B cell (primary cell): ENCODE data around the gene PARP3. TPM values are rescaled to one million over a fixed set of nuclear protein-coding genes. Genes with fewer than 3 reads are reported as not detected.

Experiments used
- ATAC-seq: fragments of 200-7000 bp; cut with Tn5 transposase; one replicate; pipeline ENCODE4 v1.10.0; 2021; ENCODE audit warnings: low read depth, mild to moderate bottlenecking, moderate number of reproducible peaks, moderate library complexity
- CTCF ChIA-PET: fragments of 350-600 bp; sonication (Branson Sonifier 250); formaldehyde crosslinking; loops from one replicate; lab custom pipeline; 2021; ENCODE audit warnings: antibody characterized with exemption, inconsistent platforms; lab: Charles Lee
- POLR2A ChIA-PET: fragments of 350-600 bp; sonication (Branson Sonifier 250); formaldehyde crosslinking; loops from one replicate; lab custom pipeline; 2021; ENCODE audit warnings: antibody characterized with exemption; lab: Charles Lee
- DNase-seq: peaks from one replicate; pipeline ENCODE4 v3.0.0; 2013
- H2AFZ ChIP-seq: 2 replicates; pipeline ENCODE4 v1.6.1; 2012; ENCODE audit warnings: mild to moderate bottlenecking, low read depth, low read length; ENCODE audit not compliant: insufficient read depth, poor library complexity, severe bottlenecking
- H3K27ac ChIP-seq, 2 donors: 1 replicate in 1 of 2; 2 replicates in 1 of 2; pipeline ENCODE4 v1.5.1; 2012 to 2013; ENCODE audit warnings: low read length in 2 of 2, mild to moderate bottlenecking in 2 of 2, moderate library complexity in 1 of 2
- H3K27me3 ChIP-seq, 4 experiments: fragments of 200-600 bp in 1 of 4; sonication (generic) in 1 of 4; replicated peaks in 1 of 4; 1 replicate in 2 of 4; 2 replicates in 2 of 4; pipeline versions ENCODE4 v1.6.1 to v1.7.0; 2013 to 2016; ENCODE audit warnings: low read length in 3 of 4, mild to moderate bottlenecking in 2 of 4, mixed read lengths in 1 of 4, moderate library complexity in 1 of 4; ENCODE audit not compliant: insufficient read depth in 4 of 4, control insufficient read depth in 3 of 4; ENCODE audit errors: control extremely low read depth in 1 of 4
- H3K36me3 ChIP-seq, 2 experiments: replicated peaks in 1 of 2; 1 replicate in 1 of 2; 2 replicates in 1 of 2; pipeline versions ENCODE4 v1.6.1 to v1.7.1; 2013; ENCODE audit warnings: low read length in 1 of 2; ENCODE audit not compliant: insufficient read depth in 2 of 2, control insufficient read depth in 1 of 2; ENCODE audit errors: control extremely low read depth in 1 of 2, extremely low read depth in 1 of 2
- H3K4me1 ChIP-seq, 2 donors: fragments of 200-600 bp in 1 of 2; sonication (generic) in 1 of 2; 1 replicate in 1 of 2; 2 replicates in 1 of 2; pipeline versions ENCODE4 v1.5.1 to v1.6.1; 2013 to 2017; ENCODE audit warnings: low read length in 2 of 2; ENCODE audit not compliant: control insufficient read depth in 2 of 2, insufficient read depth in 2 of 2
- H3K4me2 ChIP-seq: replicated peaks from 2 replicates; pipeline ENCODE3; 2012; ENCODE audit warnings: mild to moderate bottlenecking, low read depth, low read length; ENCODE audit not compliant: poor library complexity, severe bottlenecking
- H3K4me3 ChIP-seq, 5 experiments: fragments of 200-600 bp in 1 of 5; sonication (generic) in 1 of 5; 1 replicate in 3 of 5; 2 replicates in 2 of 5; pipeline versions ENCODE4 v1.5.1 to v1.7.0; 2011 to 2016; ENCODE audit warnings: low read length in 4 of 5, mild to moderate bottlenecking in 4 of 5, low read depth in 2 of 5, control low read depth in 1 of 5, moderate library complexity in 1 of 5; ENCODE audit not compliant: insufficient read depth in 1 of 5; ENCODE audit errors: control extremely low read depth in 1 of 5, extremely low read depth in 1 of 5
- H3K79me2 ChIP-seq: fragments of 200-600 bp; sonication (generic); one replicate; pipeline ENCODE4 v1.6.0; 2016; ENCODE audit warnings: low read length; ENCODE audit not compliant: control insufficient read depth, insufficient read depth
- H3K9ac ChIP-seq: fragments of 200-600 bp; sonication (generic); 2 replicates; pipeline ENCODE4 v1.6.1; 2017; ENCODE audit warnings: mild to moderate bottlenecking, low read length, moderate library complexity
- H3K9me3 ChIP-seq, 3 donors: one replicate each; pipeline versions ENCODE4 v1.6.1 to v1.7.1; 2013; ENCODE audit warnings: low read length in 2 of 3; ENCODE audit not compliant: control insufficient read depth in 2 of 3, insufficient read depth in 1 of 3; ENCODE audit errors: control extremely low read depth in 1 of 3
- H4K20me1 ChIP-seq: 2 replicates; pipeline ENCODE4 v1.6.0; 2012; ENCODE audit warnings: mild to moderate bottlenecking, low read length; ENCODE audit not compliant: insufficient read depth, control insufficient read depth, poor library complexity, severe bottlenecking
- H3K27ac Mint-ChIP-seq: one replicate; pipeline ENCODE4 v1.8.0; 2021; ENCODE audit warnings: mixed read lengths
- H3K27me3 Mint-ChIP-seq: one replicate; pipeline ENCODE4 v1.8.0; 2021; ENCODE audit warnings: mixed read lengths
- H3K4me1 Mint-ChIP-seq: one replicate; pipeline ENCODE4 v1.8.0; 2021; ENCODE audit warnings: mixed read lengths
- H3K4me3 Mint-ChIP-seq: one replicate; pipeline ENCODE4 v1.8.0; 2021; ENCODE audit warnings: mixed read lengths
- H3K9me3 Mint-ChIP-seq: one replicate; pipeline ENCODE4 v1.8.0; 2022; ENCODE audit warnings: mixed read lengths; ENCODE audit not compliant: insufficient read depth
- EZH2 ChIP-seq: IDR thresholded peaks from 2 replicates; pipeline ENCODE4 v1.6.1; 2012; ENCODE audit warnings: borderline replicate concordance, low read depth, mild to moderate bottlenecking, moderate library complexity, low read length; ENCODE audit not compliant: insufficient read depth, poor library complexity, severe bottlenecking
- WGBS: methylation state at CpG from one replicate; pipeline ENCODE4 v1.1.5; 2013; ENCODE audit warnings: missing lambda C conversion rate; ENCODE audit not compliant: insufficient coverage; 5-methylcytosine and 5-hydroxymethylcytosine counted together
- intact Hi-C: fragments of 100-400 bp; cut with micrococcal nuclease; formaldehyde crosslinking; loops from one replicate; pipeline ENCODE4 v1.10.0; 2022
- polyA plus RNA-seq: library from polyadenylated mRNA; depleted of rRNA; stranded (reverse); fragments of >200 nt; gene quantifications from 2 replicates; pipeline ENCODE4 v1.2.3, GENCODE V29; 2012
- total RNA-seq, 2 donors: library from RNA; stranded (reverse); fragments of 120-200 nt in 1 of 2; gene quantifications; 1 replicate in 1 of 2; 2 replicates in 1 of 2; pipeline versions ENCODE4 v1.2.3 to v1.2.4, GENCODE V29; 2013 to 2022
- TF ChIP-seq, protein P1 (sequence below): fragments of 200-600 bp; IDR thresholded peaks from one replicate; pipeline ENCODE4 v1.8.0; 2022; ENCODE audit warnings: antibody characterized with exemption, mild to moderate bottlenecking

Gene PARP3
- total and polyA plus RNA-seq, 2 donors (not counting 1 experiment from before 2014, with no cell fraction given), result 17.7 to 29.7 TPM

DNA sequence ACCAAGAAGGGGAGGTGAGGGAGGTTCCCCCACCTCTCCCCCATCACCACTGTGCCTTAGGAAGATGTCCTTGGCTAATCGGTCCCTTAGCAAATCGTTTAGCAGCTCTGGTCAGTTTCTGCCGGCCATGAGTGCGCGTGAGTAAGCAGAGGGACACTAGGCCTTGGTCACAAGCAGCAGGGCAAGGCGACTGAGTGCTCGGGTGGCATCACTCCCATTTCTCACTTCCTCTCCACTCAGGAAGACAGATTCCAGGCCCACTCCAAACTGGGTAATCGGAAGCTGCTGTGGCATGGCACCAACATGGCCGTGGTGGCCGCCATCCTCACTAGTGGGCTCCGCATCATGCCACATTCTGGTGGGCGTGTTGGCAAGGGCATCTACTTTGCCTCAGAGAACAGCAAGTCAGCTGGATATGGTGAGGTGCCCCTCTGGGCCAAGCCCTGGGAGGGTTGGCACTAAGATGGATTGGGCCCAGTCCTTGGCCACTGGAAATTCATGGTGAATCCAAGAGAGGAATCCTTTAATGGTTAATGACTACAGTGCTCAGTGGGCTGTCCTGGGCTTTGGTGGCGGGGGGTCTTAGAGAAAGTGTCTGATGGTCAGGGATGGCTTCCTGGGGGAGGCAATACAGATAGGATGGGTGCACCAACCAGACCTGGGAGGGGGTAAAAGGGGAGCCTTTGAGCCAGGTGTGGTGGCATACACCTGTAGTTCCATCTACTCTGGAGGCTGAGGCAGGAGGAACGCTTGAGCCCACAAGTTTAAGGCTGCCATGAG lies 4.0 kb downstream of the PARP3 start:
- WGBS, result over 99% methylated on average over 12 of the region's 14 CpGs
- Histone ChIP-seq H3K27me3 (no peaks in the 10 kb centered on the region), H3K9ac (no peak overlapping the region), H3K4me2 (no peak overlapping the region), H3K27ac (no peak overlapping the region), H3K4me1 (peaks cover 14 to 19% of the 10 kb centered on the region in 2 donors), H3K36me3 (no peaks in the 10 kb centered on the region), H4K20me1 (no peaks in the 10 kb centered on the region), H2AFZ (no peak overlapping the region), H3K9me3 (no peaks in the 10 kb centered on the region), H3K4me3 (no peak overlapping the region), H3K79me2 (peaks cover 6% of the 10 kb centered on the region)
- intact Hi-C loops, result no loop called here
- ChIA-PET CTCF (interaction anchor here (0.6 kb wide), 1 partner anchor 50 kb away, joined by 4 read pairs; the partner anchor contains the start of gene RPL29), POLR2A (no interaction called here)
- no peaks in the 10 kb centered on the region for H3K9me3 Mint-ChIP-seq
- TF ChIP-seq, protein P1, sequence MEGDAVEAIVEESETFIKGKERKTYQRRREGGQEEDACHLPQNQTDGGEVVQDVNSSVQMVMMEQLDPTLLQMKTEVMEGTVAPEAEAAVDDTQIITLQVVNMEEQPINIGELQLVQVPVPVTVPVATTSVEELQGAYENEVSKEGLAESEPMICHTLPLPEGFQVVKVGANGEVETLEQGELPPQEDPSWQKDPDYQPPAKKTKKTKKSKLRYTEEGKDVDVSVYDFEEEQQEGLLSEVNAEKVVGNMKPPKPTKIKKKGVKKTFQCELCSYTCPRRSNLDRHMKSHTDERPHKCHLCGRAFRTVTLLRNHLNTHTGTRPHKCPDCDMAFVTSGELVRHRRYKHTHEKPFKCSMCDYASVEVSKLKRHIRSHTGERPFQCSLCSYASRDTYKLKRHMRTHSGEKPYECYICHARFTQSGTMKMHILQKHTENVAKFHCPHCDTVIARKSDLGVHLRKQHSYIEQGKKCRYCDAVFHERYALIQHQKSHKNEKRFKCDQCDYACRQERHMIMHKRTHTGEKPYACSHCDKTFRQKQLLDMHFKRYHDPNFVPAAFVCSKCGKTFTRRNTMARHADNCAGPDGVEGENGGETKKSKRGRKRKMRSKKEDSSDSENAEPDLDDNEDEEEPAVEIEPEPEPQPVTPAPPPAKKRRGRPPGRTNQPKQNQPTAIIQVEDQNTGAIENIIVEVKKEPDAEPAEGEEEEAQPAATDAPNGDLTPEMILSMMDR, result no peak
- TF ChIP-seq EZH2, result no peak
- DNase-seq (no peak), ATAC-seq (no peak)
- H3K4me1 Mint-ChIP-seq, result peaks cover 17% of the 10 kb centered on the region
- no peak overlapping the region for H3K27ac Mint-ChIP-seq
- H3K4me3 Mint-ChIP-seq, result no peak overlapping the region
- H3K27me3 Mint-ChIP-seq, result no peaks in the 10 kb centered on the region

GRCh38 chr3:51946796-51947195 lies 4.6 kb downstream of the PARP3 start:
- Histone ChIP-seq H3K27me3 (no peaks in the 10 kb centered on the region), H3K9me3 (no peaks in the 10 kb centered on the region), H4K20me1 (no peaks in the 10 kb centered on the region), H3K4me2 (no peak overlapping the region), H2AFZ (no peak overlapping the region), H3K4me3 (no peak overlapping the region), H3K4me1 (peaks cover 11 to 14% of the 10 kb centered on the region in 2 donors), H3K9ac (no peak overlapping the region), H3K36me3 (no peaks in the 10 kb centered on the region), H3K27ac (no peak overlapping the region), H3K79me2 (no peaks in the 10 kb centered on the region)
- H3K27me3 Mint-ChIP-seq, result no peaks in the 10 kb centered on the region
- peaks cover 13% of the 10 kb centered on the region for H3K4me1 Mint-ChIP-seq
- DNase-seq (no peak), ATAC-seq (no peak)
- CTCF ChIA-PET, result no interaction called here
- H3K4me3 Mint-ChIP-seq, result no peak overlapping the region
- WGBS, result 100% methylated on average over 3 of the region's 4 CpGs
- intact Hi-C loops, result no loop called here
- no peaks in the 10 kb centered on the region for H3K9me3 Mint-ChIP-seq
- POLR2A ChIA-PET, result no interaction called here
- no peak overlapping the region for H3K27ac Mint-ChIP-seq
- TF ChIP-seq, protein P1, result no peak
- no peak for TF ChIP-seq EZH2
